Stimulated activated CD4-positive, alpha-beta T cell treated with anti-CD3 and anti-CD28 coated beads, Interleukin-4, amount 100 ng/mL, for 4 hours (primary cell): Measurements from ENCODE around the gene B4GALT4.
"Not testable (repeated sequence)": the region's sequence is repeated elsewhere in the genome, so short reads cannot be mapped to it uniquely, and the experiment has no call there.

ENCODE experiments used
- DNase-seq, 2 experiments: peaks; one replicate each; pipeline ENCODE4 v3.0.0-alpha.2; 2020

The B4GALT4 gene

DNA sequence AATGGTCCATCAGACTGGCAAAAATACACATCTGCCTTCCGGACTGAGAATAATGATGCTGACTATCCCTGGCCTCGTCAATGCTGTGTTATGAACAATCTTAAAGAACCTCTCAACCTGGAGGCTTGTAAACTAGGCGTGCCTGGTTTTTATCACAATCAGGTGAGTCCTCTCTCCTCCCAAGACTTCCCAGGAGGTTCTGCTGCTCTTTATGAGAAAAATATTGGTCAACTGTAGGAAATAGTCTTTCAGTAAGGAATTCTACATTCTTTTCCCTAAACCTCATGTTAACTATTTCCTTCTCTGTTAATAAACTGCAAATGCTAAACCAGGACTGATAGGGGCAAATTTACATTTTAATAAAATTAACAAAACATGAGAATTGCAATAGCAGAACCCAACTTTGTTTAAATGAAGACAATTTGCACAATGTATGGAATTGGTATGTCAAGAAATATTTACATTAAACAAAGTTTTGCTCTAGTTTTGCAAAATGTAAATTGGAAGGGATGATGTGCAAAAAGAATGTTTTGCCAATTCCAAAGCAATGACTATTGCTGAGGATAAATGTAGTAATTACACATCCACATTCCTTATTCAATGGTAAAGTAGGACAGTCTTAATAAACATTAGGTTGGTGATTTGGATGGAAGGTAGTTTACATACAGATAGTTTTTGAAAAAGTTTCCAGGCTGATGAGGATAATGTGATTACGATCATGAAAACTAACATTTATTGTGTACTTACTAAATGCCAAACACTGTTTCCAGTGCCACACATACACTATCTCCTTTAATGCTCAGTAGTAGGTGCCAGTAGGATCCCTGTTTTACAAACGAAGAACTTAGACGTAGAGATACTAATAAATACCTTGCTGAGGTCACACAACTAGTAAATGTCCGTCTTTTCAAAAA, 46.2 kb downstream of the B4GALT4 start:
- no peak for DNase-seq

DNA sequence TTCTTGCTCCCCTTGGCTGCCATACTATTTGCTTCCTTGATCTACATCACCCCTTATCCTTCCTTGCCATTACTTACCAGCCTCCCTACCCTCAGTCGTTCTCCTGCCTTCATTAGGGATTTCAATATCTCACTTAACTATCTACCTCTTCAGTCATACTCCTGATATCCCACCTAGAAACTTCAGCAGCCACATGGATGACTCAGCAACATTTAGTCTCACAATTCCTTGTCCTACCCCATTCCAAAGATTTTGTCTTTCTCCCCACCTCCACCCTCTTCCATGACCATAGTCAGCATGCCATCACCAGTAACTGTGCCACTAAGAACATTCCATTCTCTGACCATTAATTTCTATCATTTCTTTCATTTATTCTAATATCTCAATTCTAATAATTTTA, 48.9 kb downstream of the B4GALT4 start:
- no peak for DNase-seq

DNA sequence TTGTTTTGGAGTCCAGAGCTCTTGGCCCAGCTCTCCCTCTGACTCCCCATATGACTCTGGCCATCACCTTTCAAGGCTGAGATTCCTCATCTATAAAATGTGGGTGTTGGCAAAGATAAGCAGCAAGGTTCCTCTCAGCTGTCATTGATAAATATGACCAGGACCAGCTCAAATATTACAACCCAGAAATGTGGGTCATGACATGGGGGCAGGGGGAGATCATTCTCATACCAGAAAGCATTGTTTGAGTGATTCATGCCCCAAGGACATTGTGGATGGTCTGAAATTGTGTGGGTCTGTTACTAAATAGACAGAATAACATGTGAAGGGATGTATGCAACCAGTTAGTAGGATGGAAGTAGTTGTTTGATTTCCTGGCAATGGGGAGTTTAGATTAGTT, 53.4 kb downstream of the B4GALT4 start:
- no peak for DNase-seq

DNA sequence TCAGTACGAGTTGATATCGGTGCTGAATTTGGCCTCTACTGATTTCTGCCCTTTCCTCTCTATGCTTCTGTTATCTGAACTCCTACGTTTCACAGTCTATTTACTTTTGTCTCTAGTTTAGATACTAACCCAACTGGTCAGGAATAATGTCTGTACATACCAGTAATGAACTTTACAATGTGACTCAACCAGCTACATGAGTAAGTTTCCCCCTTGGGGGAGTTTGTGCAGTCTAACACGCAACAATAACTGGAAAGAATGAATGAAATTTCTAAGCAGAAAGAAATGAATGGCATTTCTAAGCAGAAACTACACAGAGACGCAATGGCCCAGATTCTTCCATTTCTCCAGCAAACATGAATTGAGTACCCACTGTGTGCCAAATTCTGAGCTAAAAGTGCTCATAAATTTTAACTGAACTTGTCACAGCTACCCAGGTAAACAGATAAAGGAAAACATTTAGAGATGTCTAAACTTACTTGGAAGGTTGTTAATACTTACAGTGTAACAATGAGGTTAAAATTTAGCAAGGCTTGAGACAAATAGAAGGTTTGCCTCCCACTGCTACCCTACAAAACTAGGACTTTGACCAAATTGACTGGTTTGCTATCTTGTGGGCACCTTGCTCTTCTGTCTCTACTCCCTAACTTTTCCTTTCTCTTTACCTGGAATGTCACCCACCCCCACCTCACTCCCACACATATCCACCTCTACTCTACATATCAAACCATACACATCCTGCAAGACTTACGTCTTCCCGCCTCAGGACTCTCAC, 55.7 kb downstream of the B4GALT4 start:
- DNase-seq = no peak

DNA sequence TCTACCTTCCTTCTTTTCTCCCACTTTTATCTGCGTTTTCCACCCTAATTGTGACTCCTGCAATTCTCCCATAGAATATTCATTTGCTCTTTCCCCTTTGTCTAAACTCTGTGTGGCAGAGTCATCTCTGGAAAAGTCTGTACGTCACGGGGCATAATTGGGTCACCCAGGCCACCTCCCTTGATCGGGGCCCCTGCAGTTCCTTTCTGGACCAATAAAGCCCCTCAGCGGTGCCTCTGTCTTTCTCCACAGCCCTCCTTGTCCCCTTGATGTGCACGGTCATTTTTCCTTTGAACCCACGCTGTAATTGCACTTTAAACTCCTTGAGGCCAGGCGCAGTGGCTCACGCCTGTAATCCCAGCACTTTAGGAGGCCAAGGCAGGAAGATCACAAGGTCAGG, 56.6 kb downstream of the B4GALT4 start:
- DNase-seq = no peak

DNA sequence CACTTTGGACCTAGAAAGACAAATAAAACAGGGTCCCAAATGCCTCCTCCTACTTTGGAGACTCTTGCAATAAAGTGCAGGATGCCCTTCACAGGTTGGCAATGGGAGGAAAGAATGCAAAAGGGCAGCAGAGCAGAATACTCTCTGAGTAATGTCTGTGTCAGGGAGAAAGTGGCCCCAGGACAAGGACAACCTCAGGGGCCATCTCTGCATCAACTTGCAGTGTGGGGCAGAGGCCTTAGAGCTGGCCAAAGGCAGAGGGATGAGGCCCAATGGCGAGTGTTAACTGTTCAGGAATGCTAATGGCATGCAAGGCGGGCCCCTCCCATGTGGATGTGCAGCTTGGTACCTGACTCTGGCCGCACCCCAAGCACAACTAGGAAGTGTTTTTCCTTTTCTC, 58.9 kb downstream of the B4GALT4 start:
- no peak for DNase-seq

DNA sequence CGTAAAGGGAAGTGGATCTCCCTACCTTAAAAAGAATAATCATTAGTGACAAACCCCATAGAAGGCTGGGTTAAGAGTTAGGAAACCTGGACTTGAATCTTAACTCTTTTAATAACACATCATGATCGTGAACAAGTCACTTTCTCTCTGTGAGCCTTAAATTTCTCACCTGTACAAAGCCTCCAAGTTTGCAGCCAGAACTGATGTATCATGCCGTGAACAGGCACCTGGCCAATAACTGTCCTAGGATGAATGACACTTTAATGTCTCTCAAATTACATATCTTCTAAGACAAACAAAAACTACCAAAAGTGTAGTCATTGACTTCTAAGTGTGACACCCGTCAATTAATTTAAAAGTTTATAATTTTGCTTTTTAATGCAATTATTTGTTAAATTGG, 63.4 kb downstream of the B4GALT4 start:
- no peak for DNase-seq

DNA sequence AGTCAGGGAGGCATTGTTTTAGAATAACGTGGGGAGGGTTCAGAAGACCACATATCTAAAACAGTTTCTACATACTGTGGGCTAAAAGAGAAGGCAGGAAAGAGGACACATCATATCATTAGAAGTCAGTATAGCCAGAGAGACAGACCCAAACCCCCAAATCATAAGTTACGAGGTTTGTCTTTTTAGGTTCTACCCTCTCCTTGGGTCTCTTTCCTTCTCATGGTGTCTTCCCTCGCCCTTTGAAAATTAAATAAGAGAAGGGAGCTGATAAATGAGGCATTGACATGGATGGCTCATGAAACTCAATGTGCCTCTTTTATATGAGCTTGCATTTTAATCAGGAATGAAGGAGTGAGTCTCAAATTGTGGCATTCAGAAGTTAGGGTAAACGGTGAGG, 63.9 kb downstream of the B4GALT4 start:
- no peak for DNase-seq

DNA sequence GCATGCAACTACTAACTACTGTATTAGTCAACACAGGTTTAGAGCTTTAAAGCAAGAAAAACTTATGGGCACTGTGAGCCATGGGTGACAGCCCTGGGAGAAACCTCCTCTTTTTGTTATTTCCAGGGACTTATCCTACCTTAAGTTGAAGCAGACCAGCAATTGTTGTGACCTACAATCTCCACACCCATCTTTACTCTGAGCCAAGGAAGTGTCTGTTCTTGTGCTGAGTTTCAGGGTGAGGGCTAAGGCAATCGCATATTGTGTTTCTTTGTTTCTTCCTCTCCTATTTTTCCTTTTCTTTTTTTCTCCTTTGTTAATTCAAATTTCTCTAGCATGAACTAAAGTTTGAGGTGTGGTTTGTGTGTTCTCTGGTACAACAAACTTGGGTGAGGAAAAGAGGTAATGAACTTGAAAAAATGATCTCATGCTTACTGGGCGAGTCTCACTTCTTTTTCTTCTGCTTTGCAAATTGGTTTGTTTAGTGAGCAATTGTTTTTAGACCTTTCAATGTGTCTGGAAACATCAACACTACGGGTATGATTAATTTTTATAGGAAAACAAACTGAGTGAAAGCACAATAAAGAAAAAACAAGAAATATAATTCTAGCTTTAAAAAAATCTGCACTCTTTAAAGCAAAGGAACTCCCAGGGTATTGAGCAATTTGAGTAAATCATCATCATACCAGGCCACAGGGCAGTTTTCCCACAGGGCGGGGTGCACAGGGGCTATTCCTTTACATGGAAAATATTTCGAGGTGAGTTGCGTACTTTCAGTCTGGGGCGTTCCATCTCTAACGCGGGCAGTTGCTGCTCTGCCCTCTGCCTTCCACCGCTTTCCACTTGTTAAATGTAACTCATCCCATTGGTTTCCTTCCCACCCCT, 64.6 kb downstream of the B4GALT4 start:
- no peak for DNase-seq

DNA sequence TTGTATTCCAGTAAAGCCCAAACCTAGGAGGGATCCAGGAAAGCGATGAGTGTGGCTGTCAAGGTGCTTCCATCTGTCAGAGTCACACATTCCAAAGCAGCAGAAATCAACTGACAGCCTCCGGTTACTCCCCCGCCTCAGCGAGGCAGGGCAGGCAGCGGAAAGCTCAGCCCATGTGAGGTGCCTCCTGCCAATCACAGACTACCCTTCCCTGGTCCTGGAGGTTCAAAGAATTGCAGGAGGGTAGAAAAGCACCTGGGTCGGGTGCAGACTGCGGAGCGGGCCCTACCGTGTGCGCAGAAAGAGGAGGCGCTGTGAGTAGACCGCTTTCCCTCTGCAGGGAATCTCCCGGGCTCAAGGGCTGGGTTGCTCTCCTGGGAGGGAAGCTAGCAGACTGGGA, 67.4 kb downstream of the B4GALT4 start, which contains the start of gene UPK1B:
TSS of gene UPK1B (plus strand) at position 274 of the 400 bp plus-strand sequence. CDS start 13,144 bp downstream, outside the sequence.
- no peak for DNase-seq

DNA sequence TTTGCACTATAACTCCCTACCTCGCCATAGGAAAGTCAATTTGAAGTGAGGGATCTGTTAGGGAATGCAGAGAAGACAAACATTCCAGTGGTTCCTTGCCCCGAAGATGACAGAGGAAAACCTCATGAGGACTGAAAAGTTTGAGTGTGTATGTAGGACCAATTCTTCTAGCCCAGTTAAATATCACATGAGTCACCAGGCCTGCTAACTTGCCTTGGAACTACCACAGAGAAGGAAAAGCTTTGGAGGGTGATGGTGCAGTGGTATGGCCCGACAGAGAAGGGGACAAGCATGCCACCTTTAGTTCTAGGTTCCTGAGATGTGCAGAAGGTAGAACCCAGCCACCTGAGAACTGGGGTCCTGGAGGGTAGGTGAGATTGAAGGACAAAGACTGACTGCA, 69.9 kb downstream of the B4GALT4 start:
- no peak for DNase-seq

DNA sequence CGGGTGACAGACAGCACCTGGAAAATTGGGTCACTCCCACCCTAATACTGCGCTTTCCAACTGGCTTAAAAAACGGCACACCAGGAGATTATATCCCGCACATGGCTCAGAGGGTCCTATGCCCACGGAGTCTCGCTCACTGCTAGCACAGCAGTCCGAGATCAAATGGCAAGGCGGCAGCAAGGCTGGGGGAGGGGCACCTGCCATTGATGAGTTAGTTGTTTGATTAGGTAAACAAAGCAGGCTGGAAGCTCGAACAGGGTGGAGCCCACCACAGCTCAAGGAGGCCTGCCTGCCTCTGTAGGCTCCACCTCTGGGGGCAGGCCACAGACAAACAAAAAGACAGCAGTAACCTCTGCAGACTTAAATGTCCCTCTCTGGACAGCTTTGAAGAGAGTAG, 75.9 kb downstream of the B4GALT4 start:
- not testable (repeated sequence) for DNase-seq
